Spleen (tissue), 7 donors: Measurements from ENCODE around the gene MAPT.

Experiments used
- POLR2A ChIP-seq, 3 donors: fragments of 450-650 bp; IDR thresholded peaks; one replicate each; pipeline ENCODE4 v1.5.1; 2017; ENCODE audit warnings: antibody characterized with exemption in 3 of 3, mild to moderate bottlenecking in 1 of 3
- POLR2AphosphoS5 ChIP-seq, 3 donors: sonication (generic); formaldehyde crosslinking; IDR thresholded peaks; one replicate each; pipeline ENCODE4 v1.5.1; 2017; ENCODE audit warnings: antibody characterized with exemption in 3 of 3
- TF ChIP-seq, protein P1 (sequence below), 11 experiments: fragments of 200-600 bp in 7 of 11; fragments of 450-650 bp in 4 of 11; sonication (generic) in 4 of 11; IDR thresholded peaks in 8 of 11; conservative IDR thresholded peaks in 3 of 11; 1 replicate in 7 of 11; 2 replicates in 4 of 11; pipeline versions ENCODE4 v1.4.0 to v1.8.0; 2016 to 2021; ENCODE audit warnings: antibody characterized with exemption in 11 of 11, inconsistent platforms in 4 of 11, mild to moderate bottlenecking in 1 of 11
- donor health status: DM: no; HTN: no; CAD: no; lungs with moderate emphysema.
- donor health status: DM: no; HTN: no; CAD: no.
- donor health status: DM: no; HTN: no; CAD: no.

- TF ChIP-seq, protein P1, sequence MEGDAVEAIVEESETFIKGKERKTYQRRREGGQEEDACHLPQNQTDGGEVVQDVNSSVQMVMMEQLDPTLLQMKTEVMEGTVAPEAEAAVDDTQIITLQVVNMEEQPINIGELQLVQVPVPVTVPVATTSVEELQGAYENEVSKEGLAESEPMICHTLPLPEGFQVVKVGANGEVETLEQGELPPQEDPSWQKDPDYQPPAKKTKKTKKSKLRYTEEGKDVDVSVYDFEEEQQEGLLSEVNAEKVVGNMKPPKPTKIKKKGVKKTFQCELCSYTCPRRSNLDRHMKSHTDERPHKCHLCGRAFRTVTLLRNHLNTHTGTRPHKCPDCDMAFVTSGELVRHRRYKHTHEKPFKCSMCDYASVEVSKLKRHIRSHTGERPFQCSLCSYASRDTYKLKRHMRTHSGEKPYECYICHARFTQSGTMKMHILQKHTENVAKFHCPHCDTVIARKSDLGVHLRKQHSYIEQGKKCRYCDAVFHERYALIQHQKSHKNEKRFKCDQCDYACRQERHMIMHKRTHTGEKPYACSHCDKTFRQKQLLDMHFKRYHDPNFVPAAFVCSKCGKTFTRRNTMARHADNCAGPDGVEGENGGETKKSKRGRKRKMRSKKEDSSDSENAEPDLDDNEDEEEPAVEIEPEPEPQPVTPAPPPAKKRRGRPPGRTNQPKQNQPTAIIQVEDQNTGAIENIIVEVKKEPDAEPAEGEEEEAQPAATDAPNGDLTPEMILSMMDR (IDR thresholded peaks at IDR 0.05 in 8 of 11, conservative IDR thresholded peaks at IDR 0.05 in 3 of 11): no peak
- TF ChIP-seq POLR2A (IDR thresholded peaks at IDR 0.05): no peak
- TF ChIP-seq POLR2AphosphoS5 (IDR thresholded peaks at IDR 0.05): no peak
Observed at GRCh38 chr17:45907750-45908395, 13.5 kb downstream of the MAPT start.
